Adipocyte (in vitro differentiated cells): ENCODE data around the gene LRRC8C.
A peak's percentile ranks its signal among the peaks of the same experiment; 100 is the strongest.

Experiments used
- DNase-seq: peaks from one replicate; pipeline ENCODE4 v3.0.0-alpha.2; 2015; ENCODE audit warnings: low read depth
- H3K27me3 ChIP-seq: replicated peaks from 2 replicates; pipeline ENCODE4 v1.7.0; 2013; ENCODE audit warnings: mild to moderate bottlenecking, low read length, moderate library complexity; ENCODE audit not compliant: control insufficient read depth, insufficient read depth
- H3K36me3 ChIP-seq: 2 replicates; pipeline ENCODE4 v1.7.0; 2013; ENCODE audit warnings: low read length, mild to moderate bottlenecking, moderate library complexity; ENCODE audit not compliant: control insufficient read depth, insufficient read depth, severe bottlenecking
- H3K4me1 ChIP-seq: 2 replicates; pipeline ENCODE4 v1.7.0; 2013; ENCODE audit warnings: mild to moderate bottlenecking, low read length, moderate library complexity; ENCODE audit not compliant: control insufficient read depth, insufficient read depth
- H3K4me3 ChIP-seq: 2 replicates; pipeline ENCODE4 v1.7.0; 2013; ENCODE audit warnings: mild to moderate bottlenecking, low read length, moderate library complexity
- H3K9ac ChIP-seq: 2 replicates; pipeline ENCODE4 v1.7.0; 2013; ENCODE audit warnings: mild to moderate bottlenecking, low read length, moderate library complexity
- H3K9me3 ChIP-seq: 2 replicates; pipeline ENCODE4 v1.7.0; 2013; ENCODE audit warnings: mild to moderate bottlenecking, low read length, moderate library complexity; ENCODE audit not compliant: control insufficient read depth

The LRRC8C gene

DNA sequence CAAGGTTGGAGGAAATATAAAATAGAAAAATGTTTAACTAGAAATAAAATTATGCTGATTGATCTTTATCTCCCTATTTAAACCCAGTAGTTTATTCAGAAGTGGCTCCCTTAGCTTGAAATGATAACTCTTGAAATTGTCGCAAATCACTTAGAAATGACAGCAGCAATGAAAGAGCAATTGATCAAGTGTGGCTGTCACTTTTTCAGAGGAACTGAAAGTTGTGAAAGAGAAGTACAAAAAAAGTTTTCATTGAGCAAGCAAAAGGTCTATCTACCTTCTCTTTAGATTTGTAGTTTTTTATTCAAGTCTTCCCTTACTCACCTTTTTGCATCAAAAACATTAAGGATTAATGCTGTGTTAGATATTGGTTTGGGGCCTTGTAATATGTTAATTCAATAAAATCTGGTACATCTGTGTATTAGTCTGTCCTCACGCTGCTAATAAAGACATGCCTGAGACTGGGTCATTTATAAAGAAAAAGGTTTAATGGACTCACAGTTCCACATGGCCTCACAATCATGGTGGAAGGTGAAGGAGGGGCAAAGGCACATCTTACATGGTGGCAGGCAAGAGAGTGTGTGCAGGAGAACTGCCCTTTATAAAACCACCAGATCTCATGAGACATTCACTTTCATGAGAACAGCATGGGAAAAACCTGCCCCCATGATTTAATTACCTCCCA is 48.3 kb downstream of the LRRC8C start:
- DNase-seq: no peak
- H3K9me3 ChIP-seq: no peaks in the 10 kb centered on the region
- no peaks in the 10 kb centered on the region for H3K36me3 ChIP-seq
- no peaks in the 10 kb centered on the region for H3K27me3 ChIP-seq
- H3K4me3 ChIP-seq: no peak overlapping the region
- peaks cover 6% of the 10 kb centered on the region for H3K4me1 ChIP-seq
- H3K9ac ChIP-seq: no peak overlapping the region

DNA sequence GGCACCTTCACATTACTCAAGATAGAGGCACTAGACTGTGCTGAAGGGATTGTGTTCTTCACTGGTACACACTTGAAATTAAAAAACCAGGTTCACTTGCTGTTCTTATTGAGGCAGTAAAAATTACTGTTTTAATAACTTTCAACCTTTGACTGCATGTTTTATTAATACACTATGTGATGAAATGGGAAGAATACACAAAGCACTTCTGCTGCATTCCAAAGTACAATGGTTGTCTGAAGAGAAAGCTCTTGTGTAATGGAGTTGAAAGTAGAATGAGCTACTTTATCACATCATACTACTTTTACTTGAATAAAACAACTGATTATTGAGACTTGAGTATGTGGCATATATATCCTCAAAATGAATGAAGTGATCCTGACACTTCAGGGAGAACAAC is 49.7 kb downstream of the LRRC8C start:
- no peaks in the 10 kb centered on the region for H3K27me3 ChIP-seq
- DNase-seq: no peak
- no peak overlapping the region for H3K9ac ChIP-seq
- H3K4me3 ChIP-seq: no peak overlapping the region
- H3K36me3 ChIP-seq: no peaks in the 10 kb centered on the region
- no peaks in the 10 kb centered on the region for H3K9me3 ChIP-seq
- H3K4me1 ChIP-seq: peaks cover 6% of the 10 kb centered on the region

DNA sequence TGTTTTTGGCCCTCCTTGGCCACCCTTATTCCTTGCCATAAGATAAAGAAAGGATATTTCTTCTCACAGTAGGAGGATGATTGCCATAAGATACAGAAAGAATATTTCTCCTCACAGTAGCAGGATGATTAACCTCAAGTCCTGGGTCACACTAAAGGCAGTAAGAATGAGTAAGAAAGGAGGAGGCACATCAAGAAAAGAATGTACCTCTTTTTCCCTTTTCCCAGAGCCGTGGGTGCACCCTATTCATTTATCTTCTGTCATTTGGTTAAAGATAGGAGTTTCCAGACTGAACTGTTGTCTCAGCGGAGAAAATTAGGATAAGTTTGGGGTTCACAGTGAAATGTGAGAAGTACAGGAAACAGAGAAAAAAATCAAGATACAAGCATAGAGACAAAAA is 52.5 kb downstream of the LRRC8C start:
- H3K36me3 ChIP-seq: no peaks in the 10 kb centered on the region
- DNase-seq: no peak
- no peaks in the 10 kb centered on the region for H3K9me3 ChIP-seq
- H3K9ac ChIP-seq: no peak overlapping the region
- H3K4me3 ChIP-seq: no peak overlapping the region
- H3K4me1 ChIP-seq: peaks cover 6% of the 10 kb centered on the region
- no peaks in the 10 kb centered on the region for H3K27me3 ChIP-seq

DNA sequence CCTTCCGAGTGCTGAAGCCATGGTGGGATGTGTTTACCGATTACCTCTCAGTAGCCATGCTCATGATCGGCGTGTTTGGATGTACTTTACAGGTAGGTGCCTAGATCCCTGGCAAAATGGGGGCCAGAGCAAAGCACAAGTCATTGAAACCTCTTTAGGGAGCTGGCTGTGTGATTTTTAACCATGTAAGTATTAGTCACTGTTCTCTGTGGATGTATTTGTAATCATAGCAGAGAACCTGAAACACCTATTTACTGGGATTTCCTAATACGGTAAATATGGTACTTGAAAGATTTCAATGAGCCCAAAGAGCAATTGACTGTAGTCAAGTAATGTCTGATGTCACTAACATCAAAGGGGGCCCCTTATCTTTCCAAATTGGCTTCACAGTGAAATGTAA is 53.6 kb downstream of the LRRC8C start:
- no peak for DNase-seq

DNA sequence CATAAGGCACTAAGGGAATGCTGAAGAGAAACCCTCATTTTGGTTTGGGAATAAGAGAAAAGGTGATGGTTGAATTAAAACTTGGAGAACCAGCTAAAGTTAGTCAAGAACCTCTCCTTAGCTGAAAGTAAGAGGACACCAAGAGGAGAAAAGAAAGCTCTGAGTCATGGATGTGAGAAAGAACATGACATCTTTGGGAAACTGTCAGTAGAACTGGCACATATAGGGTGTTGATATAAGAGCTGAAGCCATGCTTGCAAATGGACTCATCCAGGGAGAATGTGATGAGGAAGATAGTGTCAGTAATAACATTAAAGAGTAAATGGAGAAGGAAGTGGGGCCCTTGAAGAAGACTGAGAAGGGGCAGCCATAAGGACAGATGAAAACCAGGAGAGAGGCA is 54.3 kb downstream of the LRRC8C start:
- no peak overlapping the region for H3K9ac ChIP-seq
- peaks cover 5% of the 10 kb centered on the region for H3K4me1 ChIP-seq
- no peak overlapping the region for H3K4me3 ChIP-seq
- no peaks in the 10 kb centered on the region for H3K27me3 ChIP-seq
- H3K9me3 ChIP-seq: no peaks in the 10 kb centered on the region
- DNase-seq: peak; percentile 23
- no peaks in the 10 kb centered on the region for H3K36me3 ChIP-seq

More for the DNA sequence above, 53.6 kb downstream of the LRRC8C start:
- H3K27me3 ChIP-seq: no peaks in the 10 kb centered on the region
- no peaks in the 10 kb centered on the region for H3K36me3 ChIP-seq
- H3K9ac ChIP-seq: no peak overlapping the region
- H3K4me3 ChIP-seq: no peak overlapping the region
- H3K4me1 ChIP-seq: peaks cover 6% of the 10 kb centered on the region
- H3K9me3 ChIP-seq: no peaks in the 10 kb centered on the region

DNA sequence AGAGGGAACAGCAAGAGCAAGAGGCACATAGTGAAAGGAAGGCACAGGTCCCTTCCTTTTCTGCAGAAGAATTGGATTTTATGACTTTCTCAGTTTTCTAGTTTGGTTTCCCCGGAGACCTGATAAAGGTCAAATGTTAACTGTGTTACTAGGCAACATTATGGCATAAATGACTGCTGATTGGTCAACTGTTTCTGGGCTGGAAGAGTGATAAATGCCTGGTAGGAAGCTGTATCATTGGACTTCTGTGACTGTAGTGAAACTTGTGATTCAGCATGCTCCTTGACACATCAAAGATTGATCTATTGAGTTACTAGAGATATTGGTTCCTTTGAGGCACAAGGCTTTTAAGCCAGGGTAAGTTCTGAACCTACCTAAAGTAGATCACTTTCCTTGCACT is 55.7 kb downstream of the LRRC8C start:
- no peaks in the 10 kb centered on the region for H3K4me1 ChIP-seq
- no peaks in the 10 kb centered on the region for H3K9me3 ChIP-seq
- no peak overlapping the region for H3K9ac ChIP-seq
- H3K4me3 ChIP-seq: no peak overlapping the region
- H3K36me3 ChIP-seq: no peaks in the 10 kb centered on the region
- no peak for DNase-seq
- no peaks in the 10 kb centered on the region for H3K27me3 ChIP-seq

DNA sequence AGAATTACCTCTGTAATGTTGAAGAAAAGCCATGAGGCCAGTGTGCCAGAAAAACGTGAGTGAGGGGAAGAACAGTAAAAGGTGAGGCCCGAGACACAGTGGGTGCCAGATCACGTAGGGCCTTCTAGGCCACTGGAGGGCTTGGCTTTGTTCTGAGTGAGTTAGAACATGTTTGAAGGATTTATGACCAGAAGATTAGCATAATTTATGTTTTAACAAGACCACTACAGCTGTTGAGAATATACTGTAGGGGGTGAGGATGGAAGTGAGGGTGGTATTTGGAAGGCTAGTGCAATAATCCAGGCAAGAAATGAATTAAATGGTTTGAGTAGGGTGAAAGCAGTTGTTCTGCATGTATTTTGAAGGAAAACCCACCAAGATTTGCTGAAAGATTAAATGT is 56.3 kb downstream of the LRRC8C start:
- Histone ChIP-seq H3K27me3 (no peaks in the 10 kb centered on the region), H3K4me1 (no peaks in the 10 kb centered on the region), H3K9me3 (no peaks in the 10 kb centered on the region), H3K4me3 (no peak overlapping the region), H3K9ac (no peak overlapping the region), H3K36me3 (no peaks in the 10 kb centered on the region)
- no peak for DNase-seq

DNA sequence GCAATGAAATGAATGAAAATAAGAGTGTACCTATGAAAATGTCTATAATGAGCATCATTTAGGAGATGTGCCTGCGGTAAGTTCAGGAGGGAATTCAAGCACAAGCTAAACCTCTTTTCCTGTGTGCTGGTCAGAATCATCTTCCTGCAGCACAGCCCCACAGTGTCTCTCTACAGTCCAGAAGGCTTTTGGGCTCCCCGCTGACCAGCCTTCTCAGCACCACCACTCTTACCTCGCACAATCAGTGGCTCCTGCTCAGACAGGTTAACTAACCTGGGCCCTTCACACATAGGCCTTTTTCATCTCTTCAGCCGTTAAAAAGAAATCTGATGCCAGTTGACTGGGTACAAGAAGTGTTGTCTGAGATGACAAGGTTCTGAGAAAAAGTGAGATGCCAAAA is 57.7 kb downstream of the LRRC8C start:
- Histone ChIP-seq H3K4me1 (no peaks in the 10 kb centered on the region), H3K36me3 (no peaks in the 10 kb centered on the region), H3K9ac (no peak overlapping the region), H3K27me3 (no peaks in the 10 kb centered on the region), H3K4me3 (no peak overlapping the region), H3K9me3 (no peaks in the 10 kb centered on the region)
- no peak for DNase-seq

DNA sequence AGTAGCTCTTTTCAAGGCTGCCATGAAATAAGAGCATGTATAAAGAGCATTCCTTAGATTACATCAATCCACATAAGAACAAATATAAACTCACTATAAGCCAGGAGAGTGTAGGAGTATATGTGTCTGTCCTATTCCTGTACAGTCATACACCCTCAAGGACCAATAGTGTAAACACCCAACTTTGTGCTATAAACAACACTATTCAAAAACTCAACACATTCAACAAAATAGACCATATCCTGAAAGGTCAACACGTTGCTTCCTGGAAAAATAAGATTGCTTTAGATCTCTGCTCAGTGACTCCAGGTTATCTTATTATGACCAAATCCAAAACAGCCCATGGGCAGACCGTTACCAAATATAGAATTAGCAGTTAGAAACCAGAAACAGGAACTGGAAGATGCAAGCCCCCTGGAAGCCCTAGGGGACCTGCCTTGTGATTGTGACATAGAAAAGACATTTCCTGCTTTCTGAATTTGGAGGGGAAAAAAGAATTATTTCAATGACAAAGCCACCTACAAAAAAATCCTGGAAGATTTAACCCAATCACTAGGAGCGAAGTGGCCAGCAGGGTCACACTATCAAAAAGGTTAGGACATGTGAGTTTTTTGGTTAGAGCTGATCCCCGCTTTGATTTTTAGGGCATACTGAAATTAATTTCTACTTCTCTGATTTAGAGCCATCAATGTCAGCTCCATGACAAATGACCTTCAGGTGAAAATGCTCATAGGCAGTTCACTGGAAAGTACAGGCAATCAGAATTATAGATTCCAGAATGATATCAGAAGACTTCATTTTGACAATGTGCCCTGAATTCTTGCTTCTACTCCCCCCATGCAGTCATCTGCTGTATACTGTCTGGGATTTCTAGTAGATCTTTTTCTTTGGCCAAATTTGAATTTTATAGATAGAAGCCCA is 59.9 kb downstream of the LRRC8C start:
- Histone ChIP-seq H3K9ac (no peak overlapping the region), H3K36me3 (no peaks in the 10 kb centered on the region), H3K9me3 (no peaks in the 10 kb centered on the region), H3K4me3 (no peak overlapping the region), H3K27me3 (no peaks in the 10 kb centered on the region), H3K4me1 (no peaks in the 10 kb centered on the region)
- DNase-seq: peak; percentile 41

DNA sequence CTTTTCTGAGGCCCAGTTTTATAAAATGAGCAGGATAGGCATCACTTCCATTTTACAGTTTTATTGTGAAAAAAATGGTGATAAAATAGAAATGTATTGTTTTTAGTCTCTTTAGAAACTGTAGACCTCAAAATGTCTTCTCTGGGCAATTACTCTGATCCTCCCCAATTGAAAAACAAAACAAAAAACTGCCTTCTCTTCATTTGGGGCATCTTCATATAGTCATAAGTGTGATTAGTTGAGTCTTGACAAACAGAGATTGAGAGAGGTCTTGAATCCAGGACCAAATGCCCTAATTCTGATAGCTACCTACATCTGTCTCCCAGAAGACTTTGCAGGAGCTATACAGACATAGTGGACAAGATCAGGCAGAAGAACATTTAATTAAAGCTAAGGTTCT is 62.9 kb downstream of the LRRC8C start:
- DNase-seq: no peak
- H3K36me3 ChIP-seq: no peaks in the 10 kb centered on the region
- H3K9ac ChIP-seq: no peak overlapping the region
- H3K4me3 ChIP-seq: no peak overlapping the region
- H3K9me3 ChIP-seq: no peaks in the 10 kb centered on the region
- H3K27me3 ChIP-seq: no peaks in the 10 kb centered on the region
- H3K4me1 ChIP-seq: no peaks in the 10 kb centered on the region

DNA sequence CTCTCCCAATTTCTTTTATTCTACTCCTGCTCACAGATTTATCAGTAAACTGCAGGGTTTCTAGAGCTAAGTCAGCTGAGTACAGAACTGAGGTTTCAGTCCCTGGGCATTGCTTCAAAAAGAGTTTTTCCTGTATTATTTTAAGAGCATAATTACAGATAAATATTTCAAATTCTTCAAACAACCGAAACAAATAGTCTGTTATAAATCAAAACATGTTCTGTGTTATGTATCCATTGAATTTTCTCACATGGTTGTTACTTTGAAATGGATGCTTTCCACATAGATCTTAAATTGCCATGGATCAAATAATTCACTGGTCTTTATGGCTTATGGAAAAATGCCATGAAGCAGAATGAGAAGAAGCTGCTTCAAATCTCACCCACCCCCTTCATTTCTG is 64.5 kb downstream of the LRRC8C start:
- H3K27me3 ChIP-seq: no peaks in the 10 kb centered on the region
- DNase-seq: peak; percentile 60
- no peaks in the 10 kb centered on the region for H3K36me3 ChIP-seq
- no peaks in the 10 kb centered on the region for H3K4me1 ChIP-seq
- no peak overlapping the region for H3K9ac ChIP-seq
- H3K4me3 ChIP-seq: no peak overlapping the region
- H3K9me3 ChIP-seq: no peaks in the 10 kb centered on the region
